ENCODE data around the gene CFAP97D2.
A peak's percentile ranks its signal among the peaks of the same experiment; 100 is the strongest.
"Not testable (repeated sequence)": the region's sequence is repeated elsewhere in the genome, so short reads cannot be mapped to it uniquely, and the experiment has no call there.

CFAP97D2 gene

DNA sequence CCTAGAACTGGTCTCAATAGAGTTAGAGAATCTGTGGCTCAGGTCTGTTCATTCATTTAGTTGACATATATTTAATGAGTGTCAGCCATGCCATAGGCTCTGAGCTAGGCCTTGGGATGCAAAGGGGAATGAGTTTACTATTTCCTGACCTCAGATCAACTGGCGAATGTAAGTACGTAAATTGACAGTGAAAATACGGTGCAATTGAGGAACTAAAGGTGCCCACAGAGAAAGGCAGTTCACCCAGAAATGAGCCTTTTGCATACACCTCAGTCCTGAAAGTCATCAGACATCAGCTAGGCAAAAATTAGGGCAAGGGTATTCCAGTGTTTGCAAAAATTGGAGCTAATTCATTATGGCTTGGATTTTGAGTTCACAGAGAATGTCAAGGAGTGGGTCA is 81.8 kb downstream of the CFAP97D2 start:
- no peaks in the 10 kb centered on the region for H3K27me3 ChIP-seq (ENCODE audit: control insufficient read depth in 1 of 2, insufficient read depth in 1 of 2, low read length in 2 of 2)
- 92% methylated on average over 3 of the region's 3 CpGs for WGBS
- H3K9me3 ChIP-seq (ENCODE audit: control insufficient read depth, low read length), result no peaks in the 10 kb centered on the region
- no peak overlapping the region for H2BK5ac ChIP-seq (ENCODE audit: low read depth, low read length, poor library complexity, severe bottlenecking)
- H3K36me3 ChIP-seq (ENCODE audit: control insufficient read depth in 1 of 2, insufficient read depth in 2 of 2, low read depth in 1 of 2, low read length in 2 of 2), result peaks cover 30 to 98% of the 10 kb centered on the region in 2 experiments
- H3K4me2 ChIP-seq (ENCODE audit: low read length, poor library complexity, severe bottlenecking), result no peak overlapping the region
- no peak overlapping the region for H3K14ac ChIP-seq (ENCODE audit: low read length in 2 of 2)
- H3K23ac ChIP-seq (ENCODE audit: low read length in 2 of 2), result no peak overlapping the region
- H4K91ac ChIP-seq (ENCODE audit: low read length), result no peak overlapping the region
- H3K79me1 ChIP-seq (replicated peaks; ENCODE audit: low read length, poor library complexity, severe bottlenecking), result peaks cover 12% of the 10 kb centered on the region
- H3K4ac ChIP-seq (ENCODE audit: low read depth in 1 of 2, low read length in 2 of 2), result no peak overlapping the region
- no peak overlapping the region for H2AFZ ChIP-seq (ENCODE audit: low read depth, low read length)
- no peak overlapping the region for H2AK5ac ChIP-seq (ENCODE audit: low read length, severe bottlenecking)
- H2BK120ac ChIP-seq (ENCODE audit: low read depth, low read length), result no peak overlapping the region
- no peak overlapping the region for H4K8ac ChIP-seq (ENCODE audit: low read length)
- H3K18ac ChIP-seq (ENCODE audit: low read depth in 1 of 2, low read length in 2 of 2), result no peak overlapping the region
- H2BK12ac ChIP-seq (ENCODE audit: low read length in 2 of 2), result no peak overlapping the region
- no peak overlapping the region for H3K4me3 ChIP-seq (ENCODE audit: insufficient read depth in 1 of 2, low read depth in 1 of 2, low read length in 2 of 2)
- DNase-seq, result no peak
- H3K9ac ChIP-seq (ENCODE audit: low read length), result no peak overlapping the region
- no peak overlapping the region for H3K27ac ChIP-seq (ENCODE audit: low read length, poor library complexity, severe bottlenecking)
- H2BK15ac ChIP-seq (ENCODE audit: low read depth, poor library complexity, severe bottlenecking), result no peak overlapping the region
- peaks cover 12% of the 10 kb centered on the region for H3K4me1 ChIP-seq (ENCODE audit: control insufficient read depth, insufficient read depth, low read depth, low read length)

DNA sequence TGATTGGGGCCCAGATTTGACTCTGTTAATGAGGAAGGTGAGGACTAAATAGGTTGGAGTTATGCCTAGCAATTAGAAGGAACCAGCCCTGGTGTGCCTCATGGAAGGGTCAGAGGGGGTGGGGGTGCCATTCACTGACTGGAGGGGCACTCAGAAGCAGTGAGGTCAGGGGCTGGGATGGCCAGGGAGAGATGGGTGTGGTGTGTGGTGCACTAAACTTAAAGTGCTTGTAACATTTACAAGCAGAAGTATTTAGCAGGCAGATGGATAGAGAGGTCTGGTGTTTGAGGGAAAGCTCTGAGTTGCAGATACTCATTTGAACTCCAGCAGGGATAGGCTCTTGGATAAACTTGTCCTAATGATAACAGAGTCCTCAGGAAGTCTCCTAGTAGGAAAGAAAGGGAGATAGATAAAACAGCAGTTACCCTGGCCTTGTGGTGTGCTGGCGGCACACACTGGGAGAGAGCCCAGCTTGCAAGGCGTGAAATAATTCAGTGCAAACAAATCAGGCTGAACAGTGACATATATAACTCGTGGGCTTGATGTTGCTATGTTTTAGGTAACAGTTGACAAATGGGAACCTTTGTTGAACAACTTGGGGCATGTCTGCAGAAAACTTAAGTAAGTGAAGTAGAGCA is 82.4 kb downstream of the CFAP97D2 start:
- no peak overlapping the region for H2BK120ac ChIP-seq (ENCODE audit: low read depth, low read length)
- no peak overlapping the region for H3K9ac ChIP-seq (ENCODE audit: low read length)
- H3K79me1 ChIP-seq (replicated peaks; ENCODE audit: low read length, poor library complexity, severe bottlenecking), result peaks cover 13% of the 10 kb centered on the region
- H3K14ac ChIP-seq (ENCODE audit: low read length in 2 of 2), result no peak overlapping the region
- H3K4me1 ChIP-seq (ENCODE audit: control insufficient read depth, insufficient read depth, low read depth, low read length), result peaks cover 13% of the 10 kb centered on the region
- no peak overlapping the region for H3K4me2 ChIP-seq (ENCODE audit: low read length, poor library complexity, severe bottlenecking)
- peak overlapping the region; percentile 18 for H3K27ac ChIP-seq (ENCODE audit: low read length, poor library complexity, severe bottlenecking)
- no peak overlapping the region for H2AFZ ChIP-seq (ENCODE audit: low read depth, low read length)
- no peak for DNase-seq
- no peak overlapping the region for H2BK15ac ChIP-seq (ENCODE audit: low read depth, poor library complexity, severe bottlenecking)
- H3K27me3 ChIP-seq (ENCODE audit: control insufficient read depth in 1 of 2, insufficient read depth in 1 of 2, low read length in 2 of 2), result no peaks in the 10 kb centered on the region
- H3K9me3 ChIP-seq (ENCODE audit: control insufficient read depth, low read length), result no peaks in the 10 kb centered on the region
- H3K4ac ChIP-seq (ENCODE audit: low read depth in 1 of 2, low read length in 2 of 2), result no peak overlapping the region
- H4K91ac ChIP-seq (ENCODE audit: low read length), result no peak overlapping the region
- WGBS, result 47% methylated on average over 3 of the region's 3 CpGs
- peaks cover 37 to 98% of the 10 kb centered on the region in 2 experiments for H3K36me3 ChIP-seq (ENCODE audit: control insufficient read depth in 1 of 2, insufficient read depth in 2 of 2, low read depth in 1 of 2, low read length in 2 of 2)
- no peak overlapping the region for H2BK5ac ChIP-seq (ENCODE audit: low read depth, low read length, poor library complexity, severe bottlenecking)
- H4K8ac ChIP-seq (ENCODE audit: low read length), result no peak overlapping the region
- no peak overlapping the region for H2AK5ac ChIP-seq (ENCODE audit: low read length, severe bottlenecking)
- no peak overlapping the region for H2BK12ac ChIP-seq (ENCODE audit: low read length in 2 of 2)
- no peak overlapping the region for H3K4me3 ChIP-seq (ENCODE audit: insufficient read depth in 1 of 2, low read depth in 1 of 2, low read length in 2 of 2)
- H3K23ac ChIP-seq (ENCODE audit: low read length in 2 of 2), result no peak overlapping the region
- no peak overlapping the region for H3K18ac ChIP-seq (ENCODE audit: low read depth in 1 of 2, low read length in 2 of 2)

DNA sequence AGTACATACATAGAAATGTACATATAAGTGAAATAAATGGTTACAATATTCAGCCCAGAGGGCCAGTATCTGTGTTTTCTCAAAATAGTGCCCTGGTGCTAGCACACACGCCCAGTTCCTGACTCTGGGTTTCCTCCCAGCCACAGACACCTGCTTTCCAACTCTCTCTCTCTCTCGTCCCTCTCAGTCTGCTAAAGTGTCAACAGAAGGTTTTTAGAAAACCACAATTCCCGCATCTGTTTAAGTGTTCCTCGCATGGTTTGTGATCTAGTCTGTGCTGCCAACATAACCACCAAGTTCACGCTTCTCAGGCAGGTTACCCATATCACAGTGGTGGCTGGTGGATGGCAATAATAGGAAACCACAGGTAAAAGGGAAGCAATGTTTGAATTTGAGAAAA is 84.5 kb downstream of the CFAP97D2 start:
- Histone ChIP-seq H3K23ac (ENCODE audit: low read length in 2 of 2) (no peak overlapping the region), H2BK12ac (ENCODE audit: low read length in 2 of 2) (no peak overlapping the region), H3K4me2 (ENCODE audit: low read length, poor library complexity, severe bottlenecking) (no peak overlapping the region), H3K4me3 (ENCODE audit: insufficient read depth in 1 of 2, low read depth in 1 of 2, low read length in 2 of 2) (no peak overlapping the region), H3K9me3 (ENCODE audit: control insufficient read depth, low read length) (no peaks in the 10 kb centered on the region), H3K9ac (ENCODE audit: low read length) (no peak overlapping the region), H4K8ac (ENCODE audit: low read length) (no peak overlapping the region), H2BK5ac (ENCODE audit: low read depth, low read length, poor library complexity, severe bottlenecking) (no peak overlapping the region), H2AFZ (ENCODE audit: low read depth, low read length) (no peak overlapping the region), H3K18ac (ENCODE audit: low read depth in 1 of 2, low read length in 2 of 2) (no peak overlapping the region), H3K14ac (ENCODE audit: low read length in 2 of 2) (no peak overlapping the region), H3K79me1 (replicated peaks; ENCODE audit: low read length, poor library complexity, severe bottlenecking) (peaks cover 19% of the 10 kb centered on the region), H2BK120ac (ENCODE audit: low read depth, low read length) (no peak overlapping the region), H2AK5ac (ENCODE audit: low read length, severe bottlenecking) (peak overlapping the region; percentile 87), H3K4ac (ENCODE audit: low read depth in 1 of 2, low read length in 2 of 2) (no peak overlapping the region), H3K4me1 (ENCODE audit: control insufficient read depth, insufficient read depth, low read depth, low read length) (peaks cover 13% of the 10 kb centered on the region), H3K27me3 (ENCODE audit: control insufficient read depth in 1 of 2, insufficient read depth in 1 of 2, low read length in 2 of 2) (no peaks in the 10 kb centered on the region), H3K36me3 (ENCODE audit: control insufficient read depth in 1 of 2, insufficient read depth in 2 of 2, low read depth in 1 of 2, low read length in 2 of 2) (peaks cover 50 to 99% of the 10 kb centered on the region in 2 experiments), H2BK15ac (ENCODE audit: low read depth, poor library complexity, severe bottlenecking) (no peak overlapping the region), H4K91ac (ENCODE audit: low read length) (no peak overlapping the region), H3K27ac (ENCODE audit: low read length, poor library complexity, severe bottlenecking) (peak overlapping the region; percentile 85)
- no peak for DNase-seq
- 85% methylated on average over 5 of the region's 5 CpGs for WGBS

DNA sequence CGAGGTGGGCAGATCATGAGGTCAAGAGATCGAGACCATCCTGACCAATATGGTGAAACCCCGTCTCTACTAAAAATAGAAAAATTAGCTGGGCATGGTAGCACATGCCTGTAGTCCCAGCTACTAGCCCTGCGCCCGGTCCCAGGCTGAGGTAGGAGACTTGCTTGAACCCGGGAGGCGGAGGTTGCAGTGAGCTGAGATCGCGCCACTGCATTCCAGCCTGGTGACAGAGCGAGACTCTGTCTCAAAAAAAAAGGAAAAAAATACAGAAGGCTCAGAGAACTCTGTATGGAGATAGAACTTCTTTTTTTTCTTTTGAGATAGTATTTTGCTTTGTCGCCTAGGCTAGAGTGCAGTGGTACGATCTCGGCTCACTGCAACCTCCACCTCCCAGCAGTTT is 85.3 kb downstream of the CFAP97D2 start:
- H3K23ac ChIP-seq (ENCODE audit: low read length in 2 of 2); H3K9ac ChIP-seq (ENCODE audit: low read length); H3K18ac ChIP-seq (ENCODE audit: low read depth in 1 of 2, low read length in 2 of 2); H3K27me3 ChIP-seq (ENCODE audit: control insufficient read depth in 1 of 2, insufficient read depth in 1 of 2, low read length in 2 of 2); H2BK12ac ChIP-seq (ENCODE audit: low read length in 2 of 2); H3K4ac ChIP-seq (ENCODE audit: low read depth in 1 of 2, low read length in 2 of 2); H2BK120ac ChIP-seq (ENCODE audit: low read depth, low read length); H3K4me2 ChIP-seq (ENCODE audit: low read length, poor library complexity, severe bottlenecking); DNase-seq; H3K14ac ChIP-seq (ENCODE audit: low read length in 2 of 2); H3K9me3 ChIP-seq (ENCODE audit: control insufficient read depth, low read length); H2AFZ ChIP-seq (ENCODE audit: low read depth, low read length); H3K4me3 ChIP-seq (ENCODE audit: insufficient read depth in 1 of 2, low read depth in 1 of 2, low read length in 2 of 2); H4K91ac ChIP-seq (ENCODE audit: low read length); H2AK5ac ChIP-seq (ENCODE audit: low read length, severe bottlenecking); H4K8ac ChIP-seq (ENCODE audit: low read length); H2BK15ac ChIP-seq (ENCODE audit: low read depth, poor library complexity, severe bottlenecking): not testable (repeated sequence)
- H3K79me1 ChIP-seq (replicated peaks; ENCODE audit: low read length, poor library complexity, severe bottlenecking), result peaks cover 22% of the 10 kb centered on the region
- peak overlapping the region; percentile 85 for H3K27ac ChIP-seq (ENCODE audit: low read length, poor library complexity, severe bottlenecking)
- peaks cover 53 to 99% of the 10 kb centered on the region in 2 experiments for H3K36me3 ChIP-seq (ENCODE audit: control insufficient read depth in 1 of 2, insufficient read depth in 2 of 2, low read depth in 1 of 2, low read length in 2 of 2)
- 98% methylated on average over 12 of the region's 13 CpGs for WGBS
- peak overlapping the region; percentile 49 for H2BK5ac ChIP-seq (ENCODE audit: low read depth, low read length, poor library complexity, severe bottlenecking)
- H3K4me1 ChIP-seq (ENCODE audit: control insufficient read depth, insufficient read depth, low read depth, low read length), result peaks cover 13% of the 10 kb centered on the region
